Measurements from ENCODE around the gene GADD45A.
"Not testable (repeated sequence)": the region's sequence is repeated elsewhere in the genome, so short reads cannot be mapped to it uniquely, and the experiment has no call there.

Gene GADD45A

DNA sequence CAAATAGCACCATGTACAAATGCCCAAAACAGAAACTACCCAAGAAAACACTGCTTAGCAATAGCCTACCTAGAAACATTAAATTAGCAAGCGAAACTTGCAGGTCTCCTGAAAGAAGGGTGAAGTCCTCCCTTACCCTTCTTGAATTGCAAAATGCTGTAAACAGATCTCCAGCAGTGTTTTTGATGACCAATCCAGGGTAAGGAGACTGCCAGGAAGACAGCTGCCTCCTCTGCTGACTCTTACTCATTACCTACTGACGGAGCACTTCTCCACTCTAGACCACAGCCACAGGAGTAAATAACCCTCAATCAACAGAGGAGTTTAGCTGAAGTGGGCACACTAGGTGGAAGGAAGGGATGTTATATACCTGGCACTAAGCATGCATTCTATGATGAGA is 32.2 kb upstream of the GADD45A start:
- Histone ChIP-seq H3K4me3 (ENCODE audit: low read depth, low read length) (no peak overlapping the region), H2AFZ (ENCODE audit: insufficient read depth, low read length, poor library complexity) (no peak overlapping the region), H3K4me2 (ENCODE audit: low read length) (no peak overlapping the region), H3K9ac (ENCODE audit: low read length) (no peak overlapping the region), H3K18ac (ENCODE audit: low read length) (no peak overlapping the region), H2BK12ac (ENCODE audit: low read length) (no peak overlapping the region), H4K12ac (ENCODE audit: low read depth, low read length) (no peak overlapping the region), H3K23ac (ENCODE audit: low read length) (no peak overlapping the region), H3K9me3 (ENCODE audit: insufficient read depth, low read depth, low read length) (no peaks in the 10 kb centered on the region), H3K27ac (ENCODE audit: low read depth, low read length) (no peak overlapping the region), H4K91ac (ENCODE audit: low read depth, low read length) (no peak overlapping the region), H3K14ac (ENCODE audit: low read length) (no peak overlapping the region), H3K79me1 (ENCODE audit: low read length) (no peaks in the 10 kb centered on the region), H3K4me1 (ENCODE audit: control insufficient read depth in 1 of 2, insufficient read depth in 2 of 2, low read length in 2 of 2) (no peaks in the 10 kb centered on the region), H2BK5ac (ENCODE audit: low read depth, low read length, poor library complexity) (no peak overlapping the region), H3K79me2 (ENCODE audit: control insufficient read depth, insufficient read depth, low read length, poor library complexity) (no peaks in the 10 kb centered on the region), H3K36me3 (ENCODE audit: control insufficient read depth in 1 of 2, insufficient read depth in 2 of 2, low read length in 2 of 2) (no peaks in the 10 kb centered on the region), H2AK5ac (ENCODE audit: low read length) (no peak overlapping the region), H4K8ac (ENCODE audit: low read depth, low read length) (no peak overlapping the region), H3K27me3 (ENCODE audit: insufficient read depth, low read length) (no peaks in the 10 kb centered on the region), H2BK120ac (ENCODE audit: insufficient read depth, low read length, poor library complexity) (no peak overlapping the region), H3K4ac (ENCODE audit: low read depth, low read length) (no peak overlapping the region)
- no peak for DNase-seq
- WGBS (ENCODE audit: extremely low coverage, insufficient coverage, insufficient read length) = no CpG with 5 or more reads among the region's 2 CpGs

DNA sequence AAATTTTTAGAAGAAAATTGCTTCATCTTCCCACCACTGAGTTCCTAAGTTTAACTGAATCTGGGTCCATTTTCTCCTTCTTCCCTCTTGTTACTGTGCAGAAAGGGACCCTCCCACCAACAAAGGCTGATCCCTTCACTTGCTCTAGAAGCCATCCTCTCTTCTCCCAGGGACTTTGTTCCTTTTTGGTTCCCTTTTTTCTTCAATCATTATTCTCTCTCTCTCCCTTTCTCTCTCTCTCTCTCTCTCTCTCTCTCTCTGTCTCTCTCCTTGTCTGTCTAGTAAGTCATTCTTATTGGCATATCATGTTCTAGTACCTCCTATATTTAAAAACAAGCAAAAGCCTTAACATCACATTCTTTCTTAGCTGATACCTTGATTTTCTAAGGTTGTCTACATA is 31.7 kb upstream of the GADD45A start:
- Histone ChIP-seq H3K9me3 (ENCODE audit: insufficient read depth, low read depth, low read length) (no peaks in the 10 kb centered on the region), H2BK5ac (ENCODE audit: low read depth, low read length, poor library complexity) (no peak overlapping the region), H3K4me2 (ENCODE audit: low read length) (no peak overlapping the region), H3K14ac (ENCODE audit: low read length) (no peak overlapping the region), H3K27me3 (ENCODE audit: insufficient read depth, low read length) (no peaks in the 10 kb centered on the region), H3K4me1 (ENCODE audit: control insufficient read depth in 1 of 2, insufficient read depth in 2 of 2, low read length in 2 of 2) (no peaks in the 10 kb centered on the region), H3K9ac (ENCODE audit: low read length) (no peak overlapping the region), H4K91ac (ENCODE audit: low read depth, low read length) (no peak overlapping the region), H3K18ac (ENCODE audit: low read length) (no peak overlapping the region), H2AK5ac (ENCODE audit: low read length) (no peak overlapping the region), H2BK12ac (ENCODE audit: low read length) (no peak overlapping the region), H3K23ac (ENCODE audit: low read length) (no peak overlapping the region), H3K79me2 (ENCODE audit: control insufficient read depth, insufficient read depth, low read length, poor library complexity) (no peaks in the 10 kb centered on the region), H4K8ac (ENCODE audit: low read depth, low read length) (no peak overlapping the region), H2AFZ (ENCODE audit: insufficient read depth, low read length, poor library complexity) (no peak overlapping the region), H3K27ac (ENCODE audit: low read depth, low read length) (no peak overlapping the region), H3K4ac (ENCODE audit: low read depth, low read length) (no peak overlapping the region), H2BK120ac (ENCODE audit: insufficient read depth, low read length, poor library complexity) (no peak overlapping the region), H4K12ac (ENCODE audit: low read depth, low read length) (no peak overlapping the region), H3K79me1 (ENCODE audit: low read length) (no peaks in the 10 kb centered on the region), H3K36me3 (ENCODE audit: control insufficient read depth in 1 of 2, insufficient read depth in 2 of 2, low read length in 2 of 2) (no peaks in the 10 kb centered on the region), H3K4me3 (ENCODE audit: low read depth, low read length) (no peak overlapping the region)
- DNase-seq = no peak

DNA sequence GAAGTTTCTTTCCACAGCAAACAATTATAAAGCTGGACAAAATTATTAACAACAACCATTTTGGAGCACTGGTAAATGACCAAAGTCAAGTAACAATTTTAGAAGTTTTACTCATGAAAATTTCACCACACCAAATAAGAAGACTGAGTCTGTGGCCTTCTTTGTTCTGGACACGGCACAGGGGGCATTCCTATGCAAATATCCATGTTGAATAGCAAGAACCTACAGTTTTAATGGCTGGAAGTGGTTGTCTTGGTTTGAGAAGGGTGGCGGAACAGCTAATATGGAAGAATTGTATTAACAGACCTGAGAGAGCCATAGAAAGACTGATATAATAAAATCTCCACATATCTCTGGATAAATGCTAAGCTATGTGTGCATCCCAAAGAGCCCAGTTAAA is 29.4 kb upstream of the GADD45A start:
- H3K4me2 ChIP-seq (ENCODE audit: low read length) = no peak overlapping the region
- no peak overlapping the region for H2BK12ac ChIP-seq (ENCODE audit: low read length)
- H3K23ac ChIP-seq (ENCODE audit: low read length) = no peak overlapping the region
- no peak overlapping the region for H4K12ac ChIP-seq (ENCODE audit: low read depth, low read length)
- no peaks in the 10 kb centered on the region for H3K9me3 ChIP-seq (ENCODE audit: insufficient read depth, low read depth, low read length)
- H2BK5ac ChIP-seq (ENCODE audit: low read depth, low read length, poor library complexity) = no peak overlapping the region
- H3K27me3 ChIP-seq (ENCODE audit: insufficient read depth, low read length) = no peaks in the 10 kb centered on the region
- no peak overlapping the region for H3K27ac ChIP-seq (ENCODE audit: low read depth, low read length)
- no peak overlapping the region for H4K91ac ChIP-seq (ENCODE audit: low read depth, low read length)
- H3K14ac ChIP-seq (ENCODE audit: low read length) = no peak overlapping the region
- no peak overlapping the region for H3K4ac ChIP-seq (ENCODE audit: low read depth, low read length)
- H3K4me1 ChIP-seq (ENCODE audit: control insufficient read depth in 1 of 2, insufficient read depth in 2 of 2, low read length in 2 of 2) = no peaks in the 10 kb centered on the region
- H2BK120ac ChIP-seq (ENCODE audit: insufficient read depth, low read length, poor library complexity) = no peak overlapping the region
- no peak overlapping the region for H3K9ac ChIP-seq (ENCODE audit: low read length)
- no peaks in the 10 kb centered on the region for H3K79me1 ChIP-seq (ENCODE audit: low read length)
- H3K18ac ChIP-seq (ENCODE audit: low read length) = no peak overlapping the region
- H2AK5ac ChIP-seq (ENCODE audit: low read length) = no peak overlapping the region
- WGBS (ENCODE audit: extremely low coverage, insufficient coverage, insufficient read length) = no CpG with 5 or more reads among the region's 2 CpGs
- H3K79me2 ChIP-seq (ENCODE audit: control insufficient read depth, insufficient read depth, low read length, poor library complexity) = no peaks in the 10 kb centered on the region
- H3K4me3 ChIP-seq (ENCODE audit: low read depth, low read length) = no peak overlapping the region
- no peak overlapping the region for H4K8ac ChIP-seq (ENCODE audit: low read depth, low read length)
- H3K36me3 ChIP-seq (ENCODE audit: control insufficient read depth in 1 of 2, insufficient read depth in 2 of 2, low read length in 2 of 2) = no peaks in the 10 kb centered on the region
- no peak for DNase-seq
- no peak overlapping the region for H2AFZ ChIP-seq (ENCODE audit: insufficient read depth, low read length, poor library complexity)

DNA sequence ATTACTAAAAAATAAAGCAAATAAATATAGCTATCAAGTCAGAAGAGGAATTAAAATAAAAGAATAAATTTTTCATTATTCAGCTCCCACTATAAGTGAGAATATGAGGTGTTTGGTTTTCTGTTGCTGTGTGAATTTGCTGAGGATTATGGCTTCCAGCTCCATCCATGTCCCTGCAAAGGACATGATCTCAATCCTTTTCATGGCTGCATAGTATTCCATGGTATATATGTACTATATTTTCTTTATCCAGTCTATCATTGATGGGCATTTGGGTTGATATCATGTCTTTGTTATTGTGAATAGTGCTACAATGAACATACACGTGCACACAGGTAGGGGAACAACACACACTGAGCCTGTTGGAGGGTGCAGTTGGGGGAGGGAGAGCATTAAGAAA is 27.8 kb upstream of the GADD45A start:
- H3K23ac ChIP-seq (ENCODE audit: low read length); H3K27ac ChIP-seq (ENCODE audit: low read depth, low read length); H3K4me3 ChIP-seq (ENCODE audit: low read depth, low read length); H3K27me3 ChIP-seq (ENCODE audit: insufficient read depth, low read length); H4K12ac ChIP-seq (ENCODE audit: low read depth, low read length); DNase-seq; H4K8ac ChIP-seq (ENCODE audit: low read depth, low read length); H3K9ac ChIP-seq (ENCODE audit: low read length); H3K36me3 ChIP-seq (ENCODE audit: control insufficient read depth in 1 of 2, insufficient read depth in 2 of 2, low read length in 2 of 2); H3K14ac ChIP-seq (ENCODE audit: low read length); H2BK5ac ChIP-seq (ENCODE audit: low read depth, low read length, poor library complexity); H2AFZ ChIP-seq (ENCODE audit: insufficient read depth, low read length, poor library complexity); H4K91ac ChIP-seq (ENCODE audit: low read depth, low read length); H3K4me2 ChIP-seq (ENCODE audit: low read length); H2AK5ac ChIP-seq (ENCODE audit: low read length); H2BK120ac ChIP-seq (ENCODE audit: insufficient read depth, low read length, poor library complexity); H3K9me3 ChIP-seq (ENCODE audit: insufficient read depth, low read depth, low read length); H3K18ac ChIP-seq (ENCODE audit: low read length); H3K4ac ChIP-seq (ENCODE audit: low read depth, low read length); H3K79me2 ChIP-seq (ENCODE audit: control insufficient read depth, insufficient read depth, low read length, poor library complexity); H3K79me1 ChIP-seq (ENCODE audit: low read length); H3K4me1 ChIP-seq (ENCODE audit: control insufficient read depth in 1 of 2, insufficient read depth in 2 of 2, low read length in 2 of 2); H2BK12ac ChIP-seq (ENCODE audit: low read length): not testable (repeated sequence)
- WGBS (ENCODE audit: extremely low coverage, insufficient coverage, insufficient read length) = no CpG with 5 or more reads among the region's 1 CpG

DNA sequence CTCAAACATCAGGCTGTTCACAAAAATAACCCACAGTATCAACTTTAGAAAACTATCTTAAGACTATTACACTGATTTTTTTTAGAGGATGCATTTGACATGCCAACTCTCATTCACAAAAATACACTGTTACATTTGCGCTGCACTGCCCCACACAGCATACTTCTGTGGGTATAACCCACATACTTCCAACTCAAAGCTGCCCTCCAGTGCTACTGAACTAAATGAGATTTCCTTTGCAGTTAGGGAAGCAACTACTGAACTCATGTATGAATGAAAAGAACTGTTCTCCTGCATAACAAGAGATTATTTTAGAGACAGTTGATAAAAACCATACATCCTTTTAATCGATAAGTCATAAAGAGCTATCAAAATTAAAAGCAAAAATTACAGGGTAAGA is 25.8 kb upstream of the GADD45A start:
- no peak overlapping the region for H3K23ac ChIP-seq (ENCODE audit: low read length)
- H3K36me3 ChIP-seq (ENCODE audit: control insufficient read depth in 1 of 2, insufficient read depth in 2 of 2, low read length in 2 of 2) = no peaks in the 10 kb centered on the region
- H3K79me2 ChIP-seq (ENCODE audit: control insufficient read depth, insufficient read depth, low read length, poor library complexity) = no peaks in the 10 kb centered on the region
- no peak overlapping the region for H2BK5ac ChIP-seq (ENCODE audit: low read depth, low read length, poor library complexity)
- H4K91ac ChIP-seq (ENCODE audit: low read depth, low read length) = no peak overlapping the region
- no peaks in the 10 kb centered on the region for H3K79me1 ChIP-seq (ENCODE audit: low read length)
- H3K4me3 ChIP-seq (ENCODE audit: low read depth, low read length) = no peak overlapping the region
- no peak overlapping the region for H2AK5ac ChIP-seq (ENCODE audit: low read length)
- DNase-seq = no peak
- no peak overlapping the region for H2AFZ ChIP-seq (ENCODE audit: insufficient read depth, low read length, poor library complexity)
- H3K4me2 ChIP-seq (ENCODE audit: low read length) = no peak overlapping the region
- no peaks in the 10 kb centered on the region for H3K9me3 ChIP-seq (ENCODE audit: insufficient read depth, low read depth, low read length)
- no peak overlapping the region for H4K8ac ChIP-seq (ENCODE audit: low read depth, low read length)
- H3K27me3 ChIP-seq (ENCODE audit: insufficient read depth, low read length) = no peaks in the 10 kb centered on the region
- H3K27ac ChIP-seq (ENCODE audit: low read depth, low read length) = no peak overlapping the region
- no peaks in the 10 kb centered on the region for H3K4me1 ChIP-seq (ENCODE audit: control insufficient read depth in 1 of 2, insufficient read depth in 2 of 2, low read length in 2 of 2)
- H2BK120ac ChIP-seq (ENCODE audit: insufficient read depth, low read length, poor library complexity) = no peak overlapping the region
- no CpG with 5 or more reads among the region's 2 CpGs for WGBS (ENCODE audit: extremely low coverage, insufficient coverage, insufficient read length)
- no peak overlapping the region for H2BK12ac ChIP-seq (ENCODE audit: low read length)
- H4K12ac ChIP-seq (ENCODE audit: low read depth, low read length) = no peak overlapping the region
- H3K4ac ChIP-seq (ENCODE audit: low read depth, low read length) = no peak overlapping the region
- H3K9ac ChIP-seq (ENCODE audit: low read length) = no peak overlapping the region
- no peak overlapping the region for H3K14ac ChIP-seq (ENCODE audit: low read length)
- H3K18ac ChIP-seq (ENCODE audit: low read length) = no peak overlapping the region
